ENCODE measurements around the gene KIFC3.

KIFC3 gene

DNA sequence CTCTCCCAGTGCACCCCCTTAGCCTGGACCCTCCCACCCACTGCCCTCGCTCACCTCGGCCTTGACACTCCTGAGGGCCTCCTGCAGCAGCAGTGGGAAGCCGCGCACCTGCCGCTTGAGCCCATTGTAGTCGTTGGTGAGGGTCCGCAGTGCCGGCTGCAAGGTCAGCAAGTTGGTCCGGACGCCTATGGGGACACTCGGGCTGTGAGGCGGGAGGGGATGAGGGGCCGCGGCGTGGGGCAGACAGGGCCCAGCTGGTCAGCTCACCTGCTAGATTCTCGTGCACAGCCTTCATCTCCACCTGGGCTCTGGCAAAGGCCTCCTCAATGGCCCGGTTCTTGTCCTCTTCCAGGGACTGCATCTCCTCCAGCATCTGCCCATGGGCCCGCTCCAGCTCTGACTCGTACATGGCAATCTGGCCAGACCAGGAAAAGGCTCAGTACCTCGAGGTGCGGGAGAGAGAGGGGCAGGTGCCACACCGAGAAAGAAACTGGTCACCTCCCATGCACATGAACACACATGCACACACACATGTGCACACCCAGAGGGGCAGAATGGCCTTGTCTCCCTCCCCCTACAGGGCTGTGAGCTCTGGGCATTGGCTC lies 32.6 kb downstream of the KIFC3 start:
- no peak for DNase-seq

DNA sequence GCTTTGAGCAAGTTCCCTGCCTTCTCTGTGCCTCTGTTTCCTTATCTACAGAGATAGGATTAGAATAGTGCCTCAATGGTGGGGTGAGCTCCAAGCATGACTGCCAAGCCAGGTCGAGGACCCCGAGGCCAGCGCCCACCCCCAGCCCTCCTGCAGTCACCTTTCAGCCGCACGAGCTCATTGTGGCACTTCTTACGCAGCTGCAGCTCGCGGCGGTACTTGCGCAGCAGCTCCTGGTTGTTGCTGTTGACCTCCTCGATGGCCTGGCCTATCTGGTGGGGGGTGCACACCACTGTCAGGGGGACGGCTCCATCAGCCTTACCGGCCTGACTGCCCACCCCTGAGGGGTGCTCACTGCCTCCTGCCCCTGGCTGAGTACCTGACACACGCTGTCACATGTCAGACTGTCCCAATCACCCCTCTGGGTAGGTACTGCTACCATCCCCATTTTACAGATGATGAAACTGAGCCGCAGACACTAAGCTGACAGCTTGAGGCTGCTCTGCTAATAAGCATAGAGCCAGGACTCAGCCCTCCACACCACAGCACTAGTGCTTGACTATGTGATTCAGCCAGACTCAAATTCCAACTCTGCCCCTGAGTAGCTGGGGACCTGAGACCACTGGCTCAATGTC lies 35.5 kb downstream of the KIFC3 start:
- no peak for DNase-seq

DNA sequence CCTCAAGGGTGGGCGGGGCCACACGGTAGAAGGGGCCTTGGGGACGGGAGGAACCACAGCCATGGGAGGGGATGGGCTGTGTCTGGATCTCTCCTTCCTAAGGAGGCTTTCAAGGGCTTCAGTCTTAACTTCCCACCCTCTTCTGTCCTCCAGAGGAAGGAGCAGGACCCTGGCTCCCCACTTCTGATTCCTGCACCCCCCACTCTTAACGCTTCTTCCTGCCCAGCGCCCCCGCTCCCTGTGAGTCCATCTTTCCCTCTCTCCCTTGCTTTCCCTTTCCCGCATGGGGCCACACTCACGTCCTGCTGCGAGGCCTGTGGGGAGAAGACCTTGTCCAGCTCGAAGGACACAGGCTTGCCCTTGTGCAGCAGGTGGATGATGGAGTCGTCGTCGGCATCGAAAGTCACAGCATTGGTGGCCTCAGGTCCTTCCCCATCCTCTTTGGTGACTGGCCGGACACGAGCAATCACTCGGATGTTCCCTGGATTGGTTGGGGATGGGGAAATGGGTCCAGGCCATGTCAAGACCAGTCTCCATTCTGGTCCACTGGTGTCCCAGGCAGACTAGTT lies 37.0 kb downstream of the KIFC3 start:
- DNase-seq, result no peak

DNA sequence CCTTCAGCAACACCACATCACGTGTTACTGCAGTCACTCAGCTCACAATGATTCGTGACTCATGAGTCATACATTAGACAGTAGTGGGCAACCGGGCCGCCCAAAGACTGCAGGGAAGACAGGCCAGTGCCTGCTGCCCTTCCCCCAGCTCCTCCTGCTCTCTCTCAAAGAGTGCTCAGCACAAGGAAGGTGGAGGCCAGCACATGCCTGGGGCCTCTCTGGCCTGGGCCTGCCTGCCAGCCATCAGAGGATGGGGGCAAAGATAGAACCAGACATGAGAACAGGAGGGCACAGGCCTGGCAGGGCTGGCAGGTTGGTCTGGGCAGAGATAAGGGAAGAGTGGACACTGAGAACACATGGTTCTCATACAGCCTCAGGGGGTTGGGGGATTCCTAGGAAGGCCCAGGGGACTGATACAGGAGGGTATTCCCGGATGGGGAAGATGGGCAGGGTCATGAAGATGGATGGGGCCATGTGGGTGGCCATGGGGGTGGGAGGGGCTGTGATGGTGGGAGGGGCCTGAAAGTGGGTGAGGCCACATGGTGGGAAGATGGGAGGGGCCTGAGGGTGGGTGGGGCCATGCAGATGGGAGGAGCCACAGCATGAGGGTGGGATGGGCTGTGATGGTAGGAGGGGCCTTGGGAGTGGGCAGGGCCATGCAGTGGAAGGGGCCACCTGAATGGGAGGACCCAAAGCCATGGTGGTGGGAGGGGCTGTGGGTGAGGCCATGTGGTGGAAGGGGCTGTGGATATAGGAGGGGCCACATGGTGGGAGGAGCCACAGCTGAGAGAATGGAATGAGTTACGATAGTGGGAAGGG lies 37.7 kb downstream of the KIFC3 start:
- DNase-seq, result peak in 8 of 56 donors; percentile 18 to 58 (median 22)

DNA sequence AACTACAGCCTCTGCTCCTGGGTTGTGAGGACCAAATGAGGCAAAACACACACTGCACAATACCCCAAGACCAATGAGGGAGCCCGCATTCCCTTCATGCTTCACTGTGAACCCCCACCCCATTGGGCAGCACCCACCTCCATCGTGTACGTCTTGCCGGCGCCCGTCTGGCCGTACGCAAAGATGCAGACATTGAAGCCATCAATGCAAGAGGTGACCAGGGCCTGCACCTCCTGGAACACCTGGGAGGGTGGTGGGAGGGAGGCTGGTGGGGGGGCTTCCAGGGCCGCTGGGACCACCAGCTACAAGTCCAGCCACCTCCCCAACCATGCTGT lies 38.3 kb downstream of the KIFC3 start:
- DNase-seq, result no peak

DNA sequence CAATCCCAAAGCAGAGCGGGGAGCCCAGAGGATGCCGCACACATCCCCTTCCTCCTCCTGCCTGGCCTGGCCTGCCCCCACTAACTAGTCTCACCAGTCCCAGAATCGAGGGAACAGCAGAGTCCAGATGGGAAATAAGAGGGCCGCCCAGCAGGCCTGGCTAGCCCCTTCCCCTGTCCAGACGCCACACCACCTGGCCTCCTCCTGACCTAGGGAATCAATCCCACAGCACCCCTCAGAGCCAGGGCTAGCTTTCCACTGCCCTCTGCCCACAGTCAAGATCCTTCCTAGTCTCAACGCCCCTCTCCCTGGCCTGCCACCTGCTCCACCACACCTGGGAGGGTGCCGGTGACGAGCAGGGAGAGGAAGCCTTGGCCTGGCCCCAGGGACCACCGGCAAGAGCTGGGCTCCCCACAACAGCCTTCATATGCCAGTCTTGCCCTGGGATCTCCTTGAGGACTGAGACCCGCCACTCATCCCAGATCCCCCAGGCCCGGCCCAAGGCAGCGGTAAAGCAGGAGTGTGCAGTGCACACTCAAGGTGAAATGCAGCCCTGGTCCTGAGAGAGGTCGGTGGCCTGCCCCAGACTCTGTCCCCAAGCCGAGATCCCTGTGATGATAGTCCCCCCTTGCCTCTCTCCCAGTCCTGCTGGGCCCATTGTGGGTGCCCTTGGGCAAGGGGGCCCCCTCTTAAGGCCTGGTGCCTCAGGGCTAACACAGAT lies 38.8 kb downstream of the KIFC3 start:
- no peak for DNase-seq

DNA sequence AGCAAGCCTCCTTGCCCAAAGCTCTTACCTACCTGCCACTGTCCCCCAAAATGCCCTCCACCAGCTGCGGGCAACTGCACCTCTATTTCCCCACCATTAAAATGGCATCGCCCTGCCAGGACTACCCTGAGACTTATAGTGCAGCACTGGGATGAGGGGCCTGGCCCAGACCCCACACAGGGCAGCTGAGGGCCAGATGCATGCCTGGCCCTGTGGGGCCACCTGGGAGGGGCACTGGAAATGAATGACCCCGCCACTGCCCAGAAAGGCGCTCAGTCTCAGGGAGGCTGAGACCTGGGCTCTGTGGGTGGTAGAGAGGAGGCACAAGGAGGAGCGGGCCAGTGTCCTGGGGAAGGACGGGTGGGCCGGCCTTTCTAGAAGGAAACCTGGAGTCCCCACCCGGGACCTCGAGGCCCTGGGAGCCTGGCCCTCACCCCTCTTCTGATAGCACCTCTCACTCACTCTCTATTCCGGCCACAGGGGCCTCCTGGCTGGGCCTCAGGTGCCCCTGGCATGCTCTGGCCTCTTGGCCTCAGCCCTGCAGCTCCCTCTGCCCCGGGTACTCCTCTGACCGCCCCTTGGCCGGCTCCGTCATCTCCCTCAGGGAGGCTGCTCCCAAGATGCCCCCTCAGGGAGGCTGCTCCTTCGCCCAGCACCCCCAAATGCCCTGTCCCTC lies 39.8 kb downstream of the KIFC3 start:
- DNase-seq, result no peak

DNA sequence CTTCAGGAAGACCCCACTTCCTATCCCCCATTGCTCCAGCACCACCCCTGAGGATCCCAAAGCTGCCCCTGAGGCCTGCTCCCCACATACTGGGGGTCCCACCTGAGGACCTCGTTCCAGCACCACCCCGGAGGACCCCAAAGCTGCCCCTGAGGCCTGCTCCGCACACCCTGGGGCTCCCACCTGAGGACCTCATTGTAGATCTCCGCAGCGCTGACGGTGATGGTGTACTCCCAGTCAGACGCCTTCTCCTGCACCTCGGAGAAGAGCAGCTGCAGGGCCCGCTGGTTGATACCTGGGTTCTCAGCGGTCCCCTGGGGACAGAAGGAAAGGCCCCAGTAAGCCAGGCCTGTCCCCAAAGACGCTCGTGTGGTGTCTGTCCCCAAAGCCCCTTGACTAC lies 40.3 kb downstream of the KIFC3 start:
- no peak for DNase-seq

DNA sequence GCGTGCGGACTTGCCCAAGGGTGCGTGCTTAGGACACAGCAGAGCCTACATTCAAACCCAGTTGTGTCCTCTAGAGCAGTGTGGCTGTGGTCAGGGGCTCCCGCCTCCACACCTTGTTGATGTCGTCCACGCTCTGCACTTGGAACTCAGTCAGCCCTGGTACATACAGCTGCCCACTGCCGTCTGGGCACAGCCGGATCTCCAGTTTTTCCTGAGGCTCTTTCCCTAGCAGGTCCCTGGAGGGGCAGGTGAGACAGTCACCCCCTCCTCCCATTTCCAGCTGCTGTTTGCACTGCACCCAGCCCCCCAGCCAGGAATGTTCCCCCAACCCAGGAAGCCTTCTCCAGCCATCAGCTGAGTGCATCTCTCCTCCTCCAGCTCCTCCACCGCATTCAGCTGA lies 41.0 kb downstream of the KIFC3 start:
- no peak for DNase-seq

DNA sequence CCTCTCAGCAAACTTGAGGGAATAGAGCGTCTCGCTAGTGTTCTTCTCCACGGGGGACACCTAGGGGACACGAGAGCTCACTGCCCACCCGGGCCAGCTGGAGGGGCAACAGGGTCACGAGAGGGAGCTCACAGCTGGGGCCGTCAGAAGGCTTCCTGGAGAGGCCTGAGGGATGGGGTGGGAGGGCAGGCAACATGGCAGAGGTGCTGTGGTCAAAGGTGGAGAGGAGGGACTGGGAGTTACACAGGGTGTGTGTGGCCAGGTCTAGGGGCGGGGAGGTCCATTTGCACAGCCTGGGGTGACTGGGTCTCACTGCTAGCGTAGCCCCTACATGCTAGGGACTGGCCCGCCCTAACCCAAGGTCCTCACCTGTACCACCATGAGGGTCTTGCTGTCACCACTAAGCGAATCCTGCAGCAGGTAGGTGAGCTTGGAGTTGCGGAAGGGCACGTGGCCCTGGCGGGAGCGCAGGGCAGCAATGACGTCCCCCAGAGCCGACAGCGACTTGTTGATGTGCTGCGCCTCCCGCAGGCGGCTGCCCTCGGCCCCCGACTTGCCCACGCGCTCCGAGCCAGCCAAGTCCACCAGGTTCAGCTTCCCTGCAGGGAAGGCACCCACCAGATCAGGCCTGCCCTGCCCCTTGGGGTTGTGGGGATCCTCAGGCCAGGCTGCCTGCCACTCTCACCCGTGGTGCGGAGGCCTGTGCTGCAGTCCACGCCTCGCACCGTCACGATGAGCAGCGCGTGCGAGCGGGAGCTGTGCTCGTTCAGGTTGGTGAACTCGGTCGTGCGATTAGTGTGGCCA lies 41.7 kb downstream of the KIFC3 start:
- DNase-seq, result no peak

DNA sequence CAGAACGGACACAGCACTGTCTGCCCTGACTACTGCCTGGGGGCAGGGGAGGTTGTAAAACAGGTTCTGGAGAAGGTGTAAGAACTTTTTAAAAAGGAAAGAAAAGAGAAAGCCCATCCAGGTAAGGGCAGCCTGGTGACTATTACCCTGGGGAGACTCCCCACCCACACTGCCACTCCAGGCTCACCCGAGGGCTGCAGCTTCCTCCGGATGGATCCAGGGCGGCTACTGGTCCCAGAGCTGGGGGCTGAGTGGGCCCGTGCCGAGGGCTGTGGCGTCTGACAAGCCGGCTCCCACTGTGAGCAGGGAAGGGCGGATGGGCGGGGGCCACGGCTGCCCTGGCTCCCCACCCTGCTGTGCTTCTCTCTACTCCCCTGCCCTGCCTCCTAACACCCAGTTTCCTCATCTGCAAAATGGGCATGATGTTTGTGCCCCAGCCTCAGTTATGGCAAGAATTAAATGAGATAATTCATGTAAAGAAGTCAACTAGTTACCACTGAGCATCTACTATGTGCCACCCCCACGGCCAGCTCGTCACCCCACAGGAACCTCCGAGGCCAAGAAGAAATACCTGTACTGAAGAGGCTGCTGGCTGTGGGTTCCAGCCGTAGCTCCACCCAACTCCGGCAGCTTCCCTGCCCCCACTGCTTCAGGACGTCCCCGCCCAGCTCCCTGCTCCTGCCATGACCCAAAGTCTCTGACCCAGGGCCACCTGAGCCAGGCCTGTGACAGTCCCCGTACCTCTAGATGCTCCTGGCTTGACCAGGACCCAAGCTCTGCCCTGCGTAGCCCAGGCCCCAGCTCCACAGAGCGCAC lies 42.5 kb downstream of the KIFC3 start:
- DNase-seq, result no peak

DNA sequence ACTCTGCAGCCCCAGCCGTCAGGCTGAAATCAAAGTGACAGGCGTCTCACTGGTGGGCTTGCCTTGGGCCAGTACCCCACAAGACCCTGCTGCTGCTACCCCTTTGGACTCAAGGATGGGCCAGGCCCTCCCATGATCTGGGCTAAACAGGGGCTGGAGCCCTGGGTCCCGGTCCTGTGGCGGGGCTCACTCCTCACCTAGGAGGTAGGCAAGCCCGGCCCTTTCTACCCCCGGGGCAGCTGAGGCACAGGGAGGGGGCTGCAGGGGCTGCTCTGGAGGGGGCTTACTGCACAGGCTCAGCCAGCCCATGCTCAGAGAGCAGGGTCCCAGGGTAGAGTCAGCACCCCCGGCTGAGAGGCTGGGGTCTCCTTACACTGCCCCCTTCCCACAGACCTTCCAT lies 43.2 kb downstream of the KIFC3 start:
- no peak for DNase-seq

DNA sequence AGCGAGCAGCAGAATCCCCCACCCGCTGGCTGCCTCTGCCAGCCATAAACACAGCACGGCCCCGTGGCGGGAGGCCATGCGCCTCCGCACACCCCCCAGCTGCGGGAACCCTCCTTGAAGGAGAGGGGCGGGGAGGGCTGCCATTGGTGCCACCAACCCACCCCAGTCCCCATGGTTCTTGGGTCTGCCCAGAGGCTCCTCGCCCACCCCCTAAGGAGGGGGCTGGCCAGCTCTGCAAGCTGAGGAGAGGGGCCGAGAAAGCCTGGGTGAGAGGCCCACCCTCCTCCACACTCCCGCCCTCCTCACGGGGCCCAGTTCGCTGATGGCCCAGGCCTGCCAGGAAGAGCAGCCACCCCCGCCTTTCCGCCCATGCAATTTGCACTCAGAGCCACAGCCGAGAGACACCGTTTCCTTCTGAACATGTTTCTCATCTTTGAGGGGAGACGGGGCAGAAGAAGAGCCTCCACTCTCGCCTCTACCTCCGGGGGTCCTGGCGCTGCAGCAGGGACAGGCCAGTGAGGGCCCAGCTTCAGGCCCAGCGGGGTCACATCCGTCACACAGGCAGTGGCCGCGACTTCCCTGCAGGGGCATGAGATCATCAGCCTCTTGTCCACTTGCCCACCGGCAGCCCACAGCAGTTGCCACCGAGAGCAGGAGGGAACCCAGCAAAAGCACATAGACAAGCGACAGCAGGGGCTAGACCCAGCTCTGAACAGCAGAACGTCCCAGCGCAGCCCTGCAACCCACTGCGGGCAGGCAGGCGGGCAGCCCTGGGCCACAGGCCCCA lies 43.8 kb downstream of the KIFC3 start:
- no peak for DNase-seq

DNA sequence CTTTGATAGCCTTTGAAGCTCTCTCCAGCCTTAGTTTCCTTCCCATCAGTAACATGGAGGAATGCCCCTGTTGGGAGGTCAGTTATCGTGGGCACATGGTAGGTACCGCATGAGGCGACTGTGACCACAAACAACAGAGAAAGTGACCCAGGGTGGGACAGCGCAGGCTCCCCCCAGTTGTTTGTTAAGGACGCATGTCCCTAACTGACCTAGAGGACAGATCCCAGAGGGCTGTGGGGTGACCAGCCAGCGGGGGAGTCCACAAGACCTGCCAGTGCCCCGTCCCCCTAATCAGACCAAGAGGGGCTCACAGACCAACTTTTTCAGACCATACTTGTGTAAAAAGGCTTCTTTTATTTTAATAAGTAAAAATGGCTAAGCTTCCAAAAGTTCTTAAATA lies 44.4 kb downstream of the KIFC3 start:
- DNase-seq, result no peak

DNA sequence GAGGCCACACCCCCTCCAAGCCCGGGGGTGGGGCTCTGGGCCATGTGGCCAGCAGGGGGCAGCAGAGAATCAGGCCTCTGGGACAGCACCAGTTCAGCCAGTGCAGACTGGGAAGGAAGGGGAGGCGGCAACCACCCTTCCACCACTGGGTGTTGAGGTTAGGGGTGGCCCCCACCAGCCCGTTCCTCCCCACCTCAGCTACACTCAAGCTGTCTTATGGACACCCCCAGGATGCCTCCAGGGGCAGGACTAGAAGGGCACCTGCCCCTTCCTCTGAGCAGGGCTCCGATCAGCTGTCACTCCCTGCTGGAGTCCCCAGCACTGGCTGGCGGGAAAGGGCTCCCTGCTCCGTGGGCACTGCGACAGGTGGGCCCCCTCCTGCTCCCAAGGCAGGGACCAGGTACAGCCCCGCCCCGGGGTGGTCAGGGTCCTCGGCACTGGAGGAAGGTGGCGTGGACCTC lies 44.9 kb downstream of the KIFC3 start:
- peak in 53 of 56 donors; percentile 27 to 92 (median 68) for DNase-seq

DNA sequence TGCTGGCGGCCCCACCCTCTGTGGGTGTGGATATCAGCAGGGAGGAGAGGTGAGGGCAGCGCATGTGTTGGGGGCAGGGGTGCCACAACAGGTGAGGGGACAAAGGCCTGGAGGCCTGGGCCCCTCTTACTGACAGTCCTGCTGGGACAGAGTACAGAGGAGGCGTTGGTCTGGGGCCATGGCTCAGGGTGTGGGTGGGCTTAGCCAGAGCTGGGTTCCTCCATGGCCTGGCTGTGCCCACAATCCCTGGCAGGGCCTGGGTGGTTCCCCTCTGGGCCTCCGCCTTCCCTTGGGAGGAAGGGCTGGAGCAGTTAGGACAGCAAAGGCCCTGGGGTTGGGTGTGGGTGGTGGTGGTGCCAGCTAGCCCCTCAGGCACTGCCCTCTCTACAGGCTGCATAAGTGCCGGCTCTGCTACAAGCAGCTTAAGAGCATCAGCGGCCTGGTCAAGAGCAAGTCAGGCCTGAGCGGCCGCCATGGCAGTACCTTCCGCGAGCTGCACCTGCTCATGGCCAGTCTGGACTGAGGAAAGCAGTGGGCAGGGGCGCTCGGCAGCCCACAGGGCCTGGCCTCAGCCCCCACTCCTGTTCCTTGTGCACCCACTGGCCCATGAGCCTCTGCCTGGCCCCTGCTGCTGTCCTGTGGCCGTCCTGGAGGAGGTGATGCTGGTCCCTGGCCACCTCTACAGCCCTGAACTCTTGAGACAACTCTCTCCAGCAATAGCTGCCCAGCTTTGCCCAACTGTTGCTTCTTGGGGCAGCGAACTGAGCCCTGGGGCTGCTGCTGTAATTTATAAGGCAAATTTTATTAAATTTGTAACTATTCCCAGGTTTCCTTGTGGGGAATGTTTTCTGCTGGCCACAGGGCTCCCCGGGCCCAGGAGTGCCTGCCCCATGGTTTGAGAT lies 45.6 kb downstream of the KIFC3 start:
- DNase-seq, result no peak

DNA sequence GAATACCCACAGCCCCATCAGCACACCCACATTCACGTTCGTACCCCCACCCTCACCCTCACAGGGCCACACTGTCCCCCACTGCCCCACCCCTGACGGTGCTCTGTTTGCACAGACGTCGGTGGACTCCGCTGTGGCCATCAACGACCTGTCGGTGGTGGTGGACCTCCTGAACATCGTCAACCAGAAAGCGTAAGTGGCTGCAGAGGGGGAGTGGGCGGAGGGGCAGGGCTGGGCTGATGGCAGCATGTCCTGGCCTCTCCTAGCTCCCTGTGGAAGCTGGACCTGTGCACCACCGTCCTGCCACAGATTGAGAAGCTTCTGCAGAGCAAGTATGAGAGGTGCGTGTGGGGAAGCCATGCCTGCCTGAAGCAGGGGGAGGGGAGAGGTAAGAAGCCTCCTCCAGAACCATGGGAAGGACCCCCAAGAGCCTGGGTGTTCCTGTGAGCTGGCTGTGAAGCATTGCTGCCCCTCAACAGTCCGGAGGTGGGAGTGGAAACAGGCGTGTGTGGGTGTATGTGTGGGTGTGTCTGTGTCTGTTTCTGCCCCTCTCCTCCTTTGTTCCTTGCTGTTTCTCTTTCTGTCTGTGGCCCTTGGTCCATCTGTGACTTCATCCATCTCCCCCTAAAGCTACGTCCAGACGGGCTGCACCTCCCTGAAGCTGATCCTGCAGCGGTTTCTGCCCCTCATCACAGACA lies 46.4 kb downstream of the KIFC3 start:
- DNase-seq, result no peak
